ENCODE data around the gene BSDC1. TPM values are rescaled to one million over a fixed set of nuclear protein-coding genes. Genes with fewer than 3 reads are reported as not detected.

The BSDC1 gene
- total RNA-seq, 1 donor from 2014 or later, result 56.6 TPM

DNA sequence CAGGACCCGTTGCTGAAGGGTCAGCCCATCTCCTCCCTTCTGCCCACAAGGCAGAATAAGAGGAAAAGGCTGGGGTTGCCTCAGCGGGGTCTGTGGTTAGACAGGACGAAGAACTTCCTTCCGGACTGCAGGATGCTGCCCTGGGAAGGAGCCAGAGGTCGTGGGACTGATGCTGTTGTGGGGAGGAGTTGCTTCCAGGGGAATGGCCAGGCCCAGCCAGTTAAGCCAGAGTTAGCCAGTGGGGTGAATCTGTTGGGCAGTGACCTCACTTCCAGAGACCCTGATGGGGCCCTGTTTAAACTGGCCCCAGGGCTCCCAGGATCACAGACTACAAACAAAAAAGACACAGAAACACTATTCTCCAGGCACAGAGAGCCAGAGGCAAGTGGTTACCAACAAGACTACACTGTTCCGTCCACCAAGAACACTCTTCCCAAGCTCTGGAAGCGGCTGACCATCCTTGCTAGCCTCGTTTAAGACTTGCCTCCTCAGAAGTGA lies 45.0 kb downstream of the BSDC1 start:
- H3K4me3 Mint-ChIP-seq (ENCODE audit: unreplicated experiment), result no peak overlapping the region

GRCh38 chr1:32346532-32347157 lies 47.6 kb downstream of the BSDC1 start:
- no peaks in the 10 kb centered on the region for H3K36me3 Mint-ChIP-seq (ENCODE audit: low read depth)

More for the DNA sequence above, 45.0 kb downstream of the BSDC1 start:
- no peak for DNase-seq (ENCODE audit: low spot score)
- Mint-ChIP-seq H3K27ac (ENCODE audit: unreplicated experiment) (no peak overlapping the region), H3K27me3 (ENCODE audit: low read depth) (no peaks in the 10 kb centered on the region), H3K9me3 (ENCODE audit: low read depth) (no peaks in the 10 kb centered on the region), H3K36me3 (ENCODE audit: low read depth) (peaks cover 2% of the 10 kb centered on the region), H3K4me1 (ENCODE audit: low read depth) (peaks cover 40% of the 10 kb centered on the region)
- TF ChIP-seq, protein P1, sequence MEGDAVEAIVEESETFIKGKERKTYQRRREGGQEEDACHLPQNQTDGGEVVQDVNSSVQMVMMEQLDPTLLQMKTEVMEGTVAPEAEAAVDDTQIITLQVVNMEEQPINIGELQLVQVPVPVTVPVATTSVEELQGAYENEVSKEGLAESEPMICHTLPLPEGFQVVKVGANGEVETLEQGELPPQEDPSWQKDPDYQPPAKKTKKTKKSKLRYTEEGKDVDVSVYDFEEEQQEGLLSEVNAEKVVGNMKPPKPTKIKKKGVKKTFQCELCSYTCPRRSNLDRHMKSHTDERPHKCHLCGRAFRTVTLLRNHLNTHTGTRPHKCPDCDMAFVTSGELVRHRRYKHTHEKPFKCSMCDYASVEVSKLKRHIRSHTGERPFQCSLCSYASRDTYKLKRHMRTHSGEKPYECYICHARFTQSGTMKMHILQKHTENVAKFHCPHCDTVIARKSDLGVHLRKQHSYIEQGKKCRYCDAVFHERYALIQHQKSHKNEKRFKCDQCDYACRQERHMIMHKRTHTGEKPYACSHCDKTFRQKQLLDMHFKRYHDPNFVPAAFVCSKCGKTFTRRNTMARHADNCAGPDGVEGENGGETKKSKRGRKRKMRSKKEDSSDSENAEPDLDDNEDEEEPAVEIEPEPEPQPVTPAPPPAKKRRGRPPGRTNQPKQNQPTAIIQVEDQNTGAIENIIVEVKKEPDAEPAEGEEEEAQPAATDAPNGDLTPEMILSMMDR (IDR thresholded peaks at IDR 0.05), result no peak

GRCh38 chr1:32345289-32345827 lies 48.9 kb downstream of the BSDC1 start:
- no peak for DNase-seq (ENCODE audit: low spot score)
- Mint-ChIP-seq H3K9me3 (ENCODE audit: low read depth) (no peaks in the 10 kb centered on the region), H3K27me3 (ENCODE audit: low read depth) (no peaks in the 10 kb centered on the region), H3K27ac (ENCODE audit: unreplicated experiment) (no peak overlapping the region), H3K36me3 (ENCODE audit: low read depth) (no peaks in the 10 kb centered on the region), H3K4me3 (ENCODE audit: unreplicated experiment) (no peak overlapping the region), H3K4me1 (ENCODE audit: low read depth) (peaks cover 10% of the 10 kb centered on the region)
- TF ChIP-seq, protein P1 (IDR thresholded peaks at IDR 0.05), result no peak

More at GRCh38 chr1:32346532-32347157, 47.6 kb downstream of the BSDC1 start:
- TF ChIP-seq, protein P1 (IDR thresholded peaks at IDR 0.05), result no peak
- H3K4me3 Mint-ChIP-seq (ENCODE audit: unreplicated experiment), result no peak overlapping the region
- no peak overlapping the region for H3K27ac Mint-ChIP-seq (ENCODE audit: unreplicated experiment)
- no peaks in the 10 kb centered on the region for H3K27me3 Mint-ChIP-seq (ENCODE audit: low read depth)
- no peak for DNase-seq (ENCODE audit: low spot score)
- no peaks in the 10 kb centered on the region for H3K9me3 Mint-ChIP-seq (ENCODE audit: low read depth)
- H3K4me1 Mint-ChIP-seq (ENCODE audit: low read depth), result peaks cover 18% of the 10 kb centered on the region

DNA sequence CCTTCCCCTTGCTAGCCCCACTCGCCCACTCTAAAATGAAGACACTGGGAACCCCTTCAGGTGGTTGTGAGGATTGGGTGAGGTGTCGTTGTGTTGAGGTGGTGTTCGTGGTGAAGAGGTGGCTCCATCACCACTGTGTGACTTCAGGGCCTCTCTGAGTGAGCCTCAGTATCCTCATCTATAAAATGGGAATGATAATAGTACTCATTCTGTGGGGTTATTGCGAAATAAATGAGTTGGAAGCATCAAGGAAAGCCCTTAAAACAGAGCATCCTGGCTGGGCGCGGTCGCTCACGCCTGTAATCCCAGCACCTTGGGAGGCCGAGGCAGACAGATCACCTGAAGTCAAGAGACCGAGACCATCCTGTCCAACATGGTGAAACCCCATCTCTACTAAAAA lies 51.5 kb downstream of the BSDC1 start:
- H3K4me3 Mint-ChIP-seq (ENCODE audit: unreplicated experiment), result no peak overlapping the region

DNA sequence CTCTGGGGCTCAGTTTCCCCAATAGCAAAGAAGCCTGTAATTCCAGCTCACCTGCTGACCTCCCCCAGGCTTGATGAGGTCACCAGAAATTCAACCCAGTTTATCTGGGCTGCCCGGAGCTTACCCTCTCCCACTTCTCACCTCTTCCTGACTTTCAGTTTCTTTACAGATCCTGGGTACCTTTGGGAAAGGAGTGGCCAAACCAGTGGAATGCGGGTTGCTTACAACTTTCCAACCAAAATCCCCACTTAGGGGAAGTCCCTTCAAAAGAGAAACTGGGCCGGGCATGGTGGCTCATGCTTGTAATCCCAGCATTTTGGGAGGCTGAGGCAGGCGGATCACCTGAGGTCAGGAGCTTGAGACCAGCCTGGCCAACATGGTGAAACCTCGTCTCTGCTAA lies 52.3 kb downstream of the BSDC1 start:
- DNase-seq (ENCODE audit: low spot score), result no peak
- peaks cover under 1% of the 10 kb centered on the region for H3K4me1 Mint-ChIP-seq (ENCODE audit: low read depth)
- no peak overlapping the region for H3K27ac Mint-ChIP-seq (ENCODE audit: unreplicated experiment)
- TF ChIP-seq, protein P1 (IDR thresholded peaks at IDR 0.05), result no peak
- no peaks in the 10 kb centered on the region for H3K27me3 Mint-ChIP-seq (ENCODE audit: low read depth)
- no peaks in the 10 kb centered on the region for H3K36me3 Mint-ChIP-seq (ENCODE audit: low read depth)
- no peaks in the 10 kb centered on the region for H3K9me3 Mint-ChIP-seq (ENCODE audit: low read depth)
- H3K4me3 Mint-ChIP-seq (ENCODE audit: unreplicated experiment), result no peak overlapping the region

More for the DNA sequence above, 51.5 kb downstream of the BSDC1 start:
- DNase-seq (ENCODE audit: low spot score), result no peak
- Mint-ChIP-seq H3K4me1 (ENCODE audit: low read depth) (no peaks in the 10 kb centered on the region), H3K36me3 (ENCODE audit: low read depth) (no peaks in the 10 kb centered on the region), H3K27me3 (ENCODE audit: low read depth) (no peaks in the 10 kb centered on the region), H3K27ac (ENCODE audit: unreplicated experiment) (no peak overlapping the region), H3K9me3 (ENCODE audit: low read depth) (no peaks in the 10 kb centered on the region)
- TF ChIP-seq, protein P1 (IDR thresholded peaks at IDR 0.05), result no peak
